Nephron progenitor cell (in vitro differentiated cells): ENCODE data around the gene SULF2.
A peak's percentile ranks its signal among the peaks of the same experiment; 100 is the strongest.

Experiments used
- DNase-seq: peaks from one replicate; pipeline ENCODE4 v3.0.0; 2021
- H3K27ac Mint-ChIP-seq: 2 replicates; pipeline ENCODE4 v1.8.0; 2021; ENCODE audit warnings: mild to moderate bottlenecking, moderate library complexity, mixed read lengths
- H3K27me3 Mint-ChIP-seq: 2 replicates; pipeline ENCODE4 v1.8.0; 2021; ENCODE audit warnings: mild to moderate bottlenecking, low read depth, mixed read lengths; ENCODE audit not compliant: poor library complexity
- H3K36me3 Mint-ChIP-seq: 2 replicates; pipeline ENCODE4 v1.8.0; 2021; ENCODE audit warnings: low read depth, mixed read lengths
- H3K4me1 Mint-ChIP-seq: 2 replicates; pipeline ENCODE4 v1.8.0; 2021; ENCODE audit warnings: mixed read lengths
- H3K4me3 Mint-ChIP-seq: 2 replicates; pipeline ENCODE4 v1.8.0; 2021; ENCODE audit warnings: mild to moderate bottlenecking, moderate library complexity, mixed read lengths
- H3K9me3 Mint-ChIP-seq: 2 replicates; pipeline ENCODE4 v1.8.0; 2021; ENCODE audit warnings: mild to moderate bottlenecking, moderate library complexity, mixed read lengths
- TF ChIP-seq, protein P1 (sequence below): fragments of 200-600 bp; sonication (generic); IDR thresholded peaks from 2 replicates; pipeline ENCODE4 v1.5.0; 2021; ENCODE audit warnings: antibody characterized with exemption

The SULF2 gene

DNA sequence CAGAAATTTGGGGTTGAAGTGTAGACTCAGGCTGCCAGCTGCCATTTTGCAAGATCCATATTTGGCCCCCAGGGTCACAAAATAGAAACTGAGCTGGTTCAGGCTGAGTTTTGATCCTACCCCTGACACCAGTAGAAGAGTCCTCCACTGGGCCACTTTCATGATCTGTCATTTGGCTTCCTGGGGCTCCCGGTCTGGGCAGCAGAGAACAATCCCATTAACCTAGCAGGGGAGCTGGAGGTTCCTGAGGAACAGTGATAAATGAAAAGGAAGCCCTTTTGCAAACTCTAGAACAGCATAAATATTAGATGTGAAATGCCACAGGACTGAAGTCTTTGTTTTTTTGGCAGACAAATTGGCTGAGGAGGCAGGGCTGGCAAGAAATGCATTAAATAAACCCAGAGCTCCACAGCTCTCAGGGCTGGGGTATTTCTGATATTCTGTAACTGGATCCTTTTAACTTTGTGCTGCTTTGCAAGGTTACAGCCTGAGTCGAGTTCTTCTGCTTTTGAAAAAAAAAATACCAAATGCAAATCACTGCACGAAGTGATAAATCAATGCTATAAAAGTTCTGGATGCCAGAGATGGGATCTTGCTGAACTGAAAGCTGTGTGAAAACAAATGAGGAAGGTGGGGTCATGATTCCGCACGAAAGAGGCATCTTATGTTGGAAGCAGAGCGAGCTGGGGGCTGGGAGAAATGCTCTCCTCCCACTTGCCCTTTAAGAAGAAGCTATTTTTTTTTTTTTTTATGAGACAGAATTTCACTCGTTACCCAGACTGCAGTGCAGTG, 64.4 kb downstream of the SULF2 start:
- peak overlapping the region; percentile 85 for H3K27ac Mint-ChIP-seq
- no peak for DNase-seq

DNA sequence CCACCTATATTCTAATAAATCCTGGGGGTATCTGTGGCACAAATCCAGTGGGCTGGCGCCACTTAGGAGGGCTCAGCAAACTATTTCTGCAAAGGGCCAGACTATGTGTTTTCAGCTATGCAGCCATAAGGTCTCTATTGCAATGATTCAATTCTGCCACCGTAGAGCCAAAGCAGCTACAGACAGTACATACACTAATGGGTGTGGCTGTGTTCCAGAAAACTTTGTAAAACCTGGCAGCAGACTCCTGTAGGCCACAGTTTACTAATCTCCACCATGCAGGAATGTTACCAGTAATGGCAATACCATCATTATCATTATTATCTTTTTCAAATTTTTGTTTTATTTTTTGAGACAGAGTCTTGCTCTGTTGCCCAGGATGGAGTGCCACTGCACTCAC, 65.7 kb downstream of the SULF2 start:
- H3K4me1 Mint-ChIP-seq, result peaks cover 49% of the 10 kb centered on the region
- H3K27ac Mint-ChIP-seq, result no peak overlapping the region
- TF ChIP-seq, protein P1, sequence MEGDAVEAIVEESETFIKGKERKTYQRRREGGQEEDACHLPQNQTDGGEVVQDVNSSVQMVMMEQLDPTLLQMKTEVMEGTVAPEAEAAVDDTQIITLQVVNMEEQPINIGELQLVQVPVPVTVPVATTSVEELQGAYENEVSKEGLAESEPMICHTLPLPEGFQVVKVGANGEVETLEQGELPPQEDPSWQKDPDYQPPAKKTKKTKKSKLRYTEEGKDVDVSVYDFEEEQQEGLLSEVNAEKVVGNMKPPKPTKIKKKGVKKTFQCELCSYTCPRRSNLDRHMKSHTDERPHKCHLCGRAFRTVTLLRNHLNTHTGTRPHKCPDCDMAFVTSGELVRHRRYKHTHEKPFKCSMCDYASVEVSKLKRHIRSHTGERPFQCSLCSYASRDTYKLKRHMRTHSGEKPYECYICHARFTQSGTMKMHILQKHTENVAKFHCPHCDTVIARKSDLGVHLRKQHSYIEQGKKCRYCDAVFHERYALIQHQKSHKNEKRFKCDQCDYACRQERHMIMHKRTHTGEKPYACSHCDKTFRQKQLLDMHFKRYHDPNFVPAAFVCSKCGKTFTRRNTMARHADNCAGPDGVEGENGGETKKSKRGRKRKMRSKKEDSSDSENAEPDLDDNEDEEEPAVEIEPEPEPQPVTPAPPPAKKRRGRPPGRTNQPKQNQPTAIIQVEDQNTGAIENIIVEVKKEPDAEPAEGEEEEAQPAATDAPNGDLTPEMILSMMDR, result no peak
- no peak for DNase-seq
- no peak overlapping the region for H3K4me3 Mint-ChIP-seq
- peaks cover 40% of the 10 kb centered on the region for H3K36me3 Mint-ChIP-seq
- no peaks in the 10 kb centered on the region for H3K27me3 Mint-ChIP-seq
- peaks cover 13% of the 10 kb centered on the region for H3K9me3 Mint-ChIP-seq

More for the DNA sequence above, 64.4 kb downstream of the SULF2 start:
- H3K36me3 Mint-ChIP-seq, result peaks cover 31% of the 10 kb centered on the region
- peak overlapping the region; percentile 53 for H3K4me3 Mint-ChIP-seq
- H3K27me3 Mint-ChIP-seq, result no peaks in the 10 kb centered on the region
- TF ChIP-seq, protein P1, result no peak
- H3K4me1 Mint-ChIP-seq, result peaks cover 53% of the 10 kb centered on the region
- H3K9me3 Mint-ChIP-seq, result peaks cover 13% of the 10 kb centered on the region

DNA sequence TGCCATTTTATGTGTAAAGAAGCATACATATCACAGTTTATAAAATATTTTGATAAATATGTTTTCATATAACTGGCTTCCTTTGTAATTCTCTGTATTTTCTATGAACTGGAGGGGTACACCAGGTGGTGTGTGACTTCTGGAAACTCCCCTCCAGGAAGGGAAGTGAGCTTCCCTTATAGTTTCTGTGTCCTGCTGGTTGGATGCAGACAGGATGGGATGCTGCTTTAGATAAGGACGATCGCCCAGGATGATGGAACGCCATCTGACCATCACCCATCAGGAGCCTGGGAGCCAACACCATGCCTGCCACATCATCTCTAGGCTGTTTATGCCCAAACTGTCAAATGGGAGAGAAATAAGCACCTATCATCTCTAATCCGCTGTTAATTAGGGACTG, 66.1 kb downstream of the SULF2 start:
- H3K4me1 Mint-ChIP-seq, result peaks cover 49% of the 10 kb centered on the region
- no peak for DNase-seq
- peaks cover 44% of the 10 kb centered on the region for H3K36me3 Mint-ChIP-seq
- TF ChIP-seq, protein P1, result no peak
- no peaks in the 10 kb centered on the region for H3K27me3 Mint-ChIP-seq
- H3K9me3 Mint-ChIP-seq, result peaks cover 13% of the 10 kb centered on the region
- H3K4me3 Mint-ChIP-seq, result no peak overlapping the region
- H3K27ac Mint-ChIP-seq, result no peak overlapping the region

DNA sequence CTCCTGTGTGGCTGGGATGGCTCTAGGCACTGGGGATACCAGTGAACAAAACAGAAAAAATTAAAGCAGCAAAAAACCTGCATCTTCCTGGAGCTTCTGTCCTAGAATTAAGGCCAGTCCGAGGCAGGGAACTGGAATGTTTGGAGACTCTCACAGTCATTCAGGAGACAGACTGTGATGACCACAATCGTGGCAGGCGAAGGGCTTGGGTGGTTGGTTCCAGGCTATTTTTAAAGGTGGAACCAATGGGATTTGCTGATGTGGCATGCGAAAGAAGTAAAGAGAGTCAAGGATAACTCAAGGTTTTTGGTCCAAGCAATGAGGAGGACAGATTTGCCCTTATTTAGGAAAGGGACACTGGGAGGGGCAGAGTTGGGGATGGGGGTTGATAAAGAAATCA, 66.9 kb downstream of the SULF2 start:
- Mint-ChIP-seq H3K4me3 (no peak overlapping the region), H3K27ac (no peak overlapping the region), H3K9me3 (peaks cover 10% of the 10 kb centered on the region), H3K27me3 (no peaks in the 10 kb centered on the region), H3K4me1 (peaks cover 49% of the 10 kb centered on the region), H3K36me3 (peaks cover 42% of the 10 kb centered on the region)
- TF ChIP-seq, protein P1, result no peak
- no peak for DNase-seq

DNA sequence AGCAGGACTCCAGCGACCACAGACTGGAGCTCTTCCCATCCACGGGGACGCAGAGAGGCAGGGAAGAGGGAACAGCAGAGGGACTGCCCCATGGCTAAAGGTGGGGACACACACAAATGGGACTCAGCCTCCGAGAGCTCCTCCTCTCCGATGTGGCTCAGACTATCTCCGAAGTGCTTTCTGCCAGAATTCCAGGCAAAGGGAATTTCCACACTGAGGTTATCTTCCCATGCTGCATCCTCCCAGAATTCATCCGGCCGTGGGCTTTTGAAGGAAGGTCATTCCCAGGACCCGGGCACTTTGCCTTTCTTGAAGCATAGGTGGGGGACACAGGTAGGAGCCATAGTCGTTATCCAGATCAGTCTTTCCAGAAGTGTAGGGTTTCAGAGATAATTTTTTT, 67.9 kb downstream of the SULF2 start:
- no peaks in the 10 kb centered on the region for H3K27me3 Mint-ChIP-seq
- H3K27ac Mint-ChIP-seq, result no peak overlapping the region
- H3K4me1 Mint-ChIP-seq, result peaks cover 48% of the 10 kb centered on the region
- H3K4me3 Mint-ChIP-seq, result no peak overlapping the region
- H3K9me3 Mint-ChIP-seq, result peaks cover 5% of the 10 kb centered on the region
- peaks cover 35% of the 10 kb centered on the region for H3K36me3 Mint-ChIP-seq
- TF ChIP-seq, protein P1, result no peak
- no peak for DNase-seq
